OCI-LY3 (cell line): ENCODE measurements around the gene SLC6A6.

Source experiments
- CTCF ChIP-seq: fragments of 200-600, 300-600 bp; sonication (generic); IDR thresholded peaks from 2 replicates; pipeline ENCODE4 v1.5.1; 2014; ENCODE audit warnings: antibody characterized with exemption, low read length, low read depth
- EZH2phosphoT487 ChIP-seq: fragments of 200-600 bp; shearing (Covaris generic); IDR thresholded peaks from 2 replicates; pipeline ENCODE4 v1.6.1; 2018; ENCODE audit warnings: antibody characterized with exemption, mixed run types, low read depth

GRCh38 chr3:14482271-14482721, 79.9 kb downstream of the SLC6A6 start:
- TF ChIP-seq CTCF (no peak), EZH2phosphoT487 (no peak)
